ENCODE data around the gene USH2A. TPM values are rescaled to one million over a fixed set of nuclear protein-coding genes. Genes with fewer than 3 reads are reported as not detected.
A peak's percentile ranks its signal among the peaks of the same experiment; 100 is the strongest.

USH2A gene
- total and polyA plus RNA-seq, 4 donors: 0.09 to 0.39 (median 0.15) TPM

DNA sequence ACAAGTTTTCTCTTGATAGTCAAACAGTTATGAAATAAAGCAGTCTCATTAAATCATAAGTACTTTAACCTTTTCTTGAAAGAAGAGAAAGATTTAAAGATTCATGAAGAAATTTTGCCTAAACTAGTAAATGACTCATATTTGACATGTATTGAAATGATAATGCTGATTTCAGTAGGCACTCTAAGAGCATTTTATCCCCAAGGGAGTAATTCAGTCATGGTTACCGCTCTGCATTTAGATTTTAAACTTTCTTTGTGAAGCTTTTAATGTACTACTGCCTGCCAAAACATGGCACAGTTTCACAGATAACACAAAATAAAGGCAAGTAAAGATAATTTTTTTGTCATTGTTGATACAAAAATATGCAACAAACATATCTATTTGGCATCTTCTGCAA is 6.8 kb downstream of the USH2A start:
- WGBS (ENCODE audit: insufficient coverage): no CpG with 5 or more reads among the region's 1 CpG
- H3K4me1 ChIP-seq (ENCODE audit: control insufficient read depth, insufficient read depth, low read length): no peaks in the 10 kb centered on the region
- H3K36me3 ChIP-seq (ENCODE audit: control insufficient read depth, insufficient read depth, low read length): no peaks in the 10 kb centered on the region

DNA sequence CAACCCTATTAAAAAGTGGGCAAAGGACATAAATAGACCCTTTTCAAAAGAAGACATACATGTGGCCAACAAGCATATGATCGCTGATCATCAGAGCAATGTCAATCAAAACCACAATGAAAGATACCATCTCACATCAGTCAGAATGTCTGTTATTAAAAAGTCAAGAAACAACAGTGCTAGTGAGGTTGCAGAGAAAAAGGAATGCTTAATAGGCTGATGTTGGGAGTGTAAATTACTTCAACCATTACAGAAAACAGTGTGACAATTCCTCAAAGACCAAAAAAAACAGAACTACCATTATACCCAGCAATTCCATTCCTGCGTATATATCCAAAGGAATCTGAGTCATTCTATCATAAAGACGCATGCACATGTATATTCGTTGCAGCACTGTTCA is 13.2 kb downstream of the USH2A start:
- DNase-seq (ENCODE audit: low read depth in 4 of 6, low spot score in 6 of 6): no peak
- H3K4me3 ChIP-seq (ENCODE audit: low read depth, low read length): no peak overlapping the region
- 100% methylated on average over 1 of the region's 4 CpGs for WGBS (ENCODE audit: insufficient coverage)
- H3K36me3 ChIP-seq (ENCODE audit: control insufficient read depth, insufficient read depth, low read length): no peaks in the 10 kb centered on the region
- H3K9me3 ChIP-seq (ENCODE audit: control insufficient read depth, insufficient read depth, low read length): no peaks in the 10 kb centered on the region
- H3K27me3 ChIP-seq (ENCODE audit: control insufficient read depth, insufficient read depth, low read length): no peaks in the 10 kb centered on the region
- no peaks in the 10 kb centered on the region for H3K4me1 ChIP-seq (ENCODE audit: control insufficient read depth, insufficient read depth, low read length)
- H3K27ac ChIP-seq (ENCODE audit: low read depth, low read length): no peak overlapping the region

More for the DNA sequence above, 6.8 kb downstream of the USH2A start:
- Histone ChIP-seq H3K4me3 (ENCODE audit: low read depth, low read length) (no peak overlapping the region), H3K9me3 (ENCODE audit: control insufficient read depth, insufficient read depth, low read length) (no peaks in the 10 kb centered on the region), H3K27me3 (ENCODE audit: control insufficient read depth, insufficient read depth, low read length) (no peaks in the 10 kb centered on the region), H3K27ac (ENCODE audit: low read depth, low read length) (no peak overlapping the region)
- DNase-seq (ENCODE audit: low read depth in 4 of 6, low spot score in 6 of 6): peak in 1 of 6 donors; percentile 40

DNA sequence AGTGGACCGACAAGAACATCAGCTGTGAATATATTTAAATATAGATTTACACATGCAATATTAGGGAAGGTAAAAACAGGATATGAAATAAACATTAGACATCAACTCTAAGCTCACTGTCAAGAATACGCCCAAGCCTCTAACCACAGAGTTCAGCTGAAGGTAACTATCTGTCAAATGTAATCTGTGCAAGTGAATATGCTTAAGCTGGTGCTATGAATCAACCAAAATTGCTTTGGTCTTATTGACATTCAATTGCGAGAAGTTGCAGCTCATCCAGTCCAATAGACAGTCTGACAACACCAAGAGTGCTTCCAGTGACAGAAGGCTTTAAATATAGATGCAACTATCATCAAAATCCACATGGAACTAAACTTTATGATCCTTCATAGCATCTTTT is 32.3 kb downstream of the USH2A start:
- Histone ChIP-seq H3K9me3 (ENCODE audit: control insufficient read depth, insufficient read depth, low read length) (no peaks in the 10 kb centered on the region), H3K27me3 (ENCODE audit: control insufficient read depth, insufficient read depth, low read length) (no peaks in the 10 kb centered on the region), H3K4me3 (ENCODE audit: low read depth, low read length) (no peak overlapping the region), H3K4me1 (ENCODE audit: control insufficient read depth, insufficient read depth, low read length) (no peaks in the 10 kb centered on the region), H3K36me3 (ENCODE audit: control insufficient read depth, insufficient read depth, low read length) (no peaks in the 10 kb centered on the region), H3K27ac (ENCODE audit: low read depth, low read length) (no peak overlapping the region)
- WGBS (ENCODE audit: insufficient coverage): 100% methylated on average over 1 of the region's 3 CpGs
- no peak for DNase-seq (ENCODE audit: low read depth in 4 of 6, low spot score in 6 of 6)

DNA sequence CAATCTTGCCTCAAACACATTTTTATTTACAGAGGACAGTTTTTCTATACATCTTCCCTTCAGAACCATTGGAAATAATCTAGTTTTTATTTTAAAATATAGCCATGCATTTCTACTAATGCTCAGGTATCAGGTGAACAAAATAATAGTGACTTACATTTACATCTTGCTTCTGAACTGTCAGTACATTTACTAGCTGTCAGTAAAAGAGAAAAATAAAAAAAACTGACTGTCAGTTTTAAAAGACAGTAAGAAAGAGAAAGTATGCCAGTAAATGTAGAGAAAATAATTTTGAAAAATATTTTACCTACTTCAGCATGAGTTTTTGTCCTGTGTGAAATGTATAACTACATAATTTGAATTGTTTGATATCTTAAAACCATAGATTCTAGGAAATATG is 33.5 kb downstream of the USH2A start:
- Histone ChIP-seq H3K36me3 (ENCODE audit: control insufficient read depth, insufficient read depth, low read length) (no peaks in the 10 kb centered on the region), H3K27ac (ENCODE audit: low read depth, low read length) (no peak overlapping the region), H3K27me3 (ENCODE audit: control insufficient read depth, insufficient read depth, low read length) (no peaks in the 10 kb centered on the region), H3K9me3 (ENCODE audit: control insufficient read depth, insufficient read depth, low read length) (no peaks in the 10 kb centered on the region), H3K4me3 (ENCODE audit: low read depth, low read length) (no peak overlapping the region), H3K4me1 (ENCODE audit: control insufficient read depth, insufficient read depth, low read length) (no peaks in the 10 kb centered on the region)
- no peak for DNase-seq (ENCODE audit: low read depth in 4 of 6, low spot score in 6 of 6)

DNA sequence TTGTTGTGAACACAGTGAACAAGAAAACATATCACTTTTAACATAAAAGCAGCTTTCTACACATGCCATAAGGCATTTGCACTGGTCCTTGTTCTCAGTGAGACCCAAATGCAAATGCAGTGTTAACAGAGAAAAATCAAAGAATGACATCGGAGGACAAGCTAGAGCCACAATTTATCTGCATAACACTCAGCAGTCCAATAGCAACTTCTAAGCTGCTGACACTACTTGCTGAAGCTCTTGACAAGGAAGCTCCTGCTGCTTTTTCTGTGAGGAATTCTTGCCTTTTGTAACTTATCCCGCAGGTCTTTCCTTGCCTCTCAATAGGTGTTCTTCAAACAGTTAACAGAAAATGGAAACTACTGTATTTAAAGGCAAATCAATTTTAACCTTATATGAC is 34.7 kb downstream of the USH2A start:
- no peaks in the 10 kb centered on the region for H3K4me1 ChIP-seq (ENCODE audit: control insufficient read depth, insufficient read depth, low read length)
- no peaks in the 10 kb centered on the region for H3K9me3 ChIP-seq (ENCODE audit: control insufficient read depth, insufficient read depth, low read length)
- H3K27me3 ChIP-seq (ENCODE audit: control insufficient read depth, insufficient read depth, low read length): no peaks in the 10 kb centered on the region
- H3K36me3 ChIP-seq (ENCODE audit: control insufficient read depth, insufficient read depth, low read length): no peaks in the 10 kb centered on the region
- 0% methylated on average over 1 of the region's 2 CpGs for WGBS (ENCODE audit: insufficient coverage)
- H3K27ac ChIP-seq (ENCODE audit: low read depth, low read length): no peak overlapping the region
- no peak overlapping the region for H3K4me3 ChIP-seq (ENCODE audit: low read depth, low read length)
- peak in 1 of 6 donors; percentile 7 for DNase-seq (ENCODE audit: low read depth in 4 of 6, low spot score in 6 of 6)

DNA sequence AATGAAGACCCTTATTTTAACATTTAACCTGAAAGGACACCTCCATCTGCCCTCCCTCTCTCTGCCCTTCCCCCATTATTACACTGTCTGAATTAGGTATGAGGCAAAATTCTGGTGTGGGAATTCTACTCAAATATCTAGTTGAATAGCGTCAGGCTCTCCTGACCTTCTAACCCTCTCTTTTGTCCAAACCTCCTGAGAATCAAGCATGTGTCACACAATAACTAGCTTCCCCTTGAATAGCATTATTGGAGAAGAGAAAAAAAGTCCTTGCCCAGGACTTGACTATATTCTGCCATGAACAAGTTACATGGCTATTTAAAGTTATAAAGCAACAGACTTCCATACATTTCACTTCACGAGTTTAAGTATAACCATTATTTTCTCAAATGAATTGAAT is 35.5 kb downstream of the USH2A start:
- Histone ChIP-seq H3K4me1 (ENCODE audit: control insufficient read depth, insufficient read depth, low read length) (no peaks in the 10 kb centered on the region), H3K9me3 (ENCODE audit: control insufficient read depth, insufficient read depth, low read length) (no peaks in the 10 kb centered on the region), H3K27ac (ENCODE audit: low read depth, low read length) (no peak overlapping the region), H3K4me3 (ENCODE audit: low read depth, low read length) (no peak overlapping the region), H3K36me3 (ENCODE audit: control insufficient read depth, insufficient read depth, low read length) (no peaks in the 10 kb centered on the region), H3K27me3 (ENCODE audit: control insufficient read depth, insufficient read depth, low read length) (no peaks in the 10 kb centered on the region)
- DNase-seq (ENCODE audit: low read depth in 4 of 6, low spot score in 6 of 6): no peak
- no CpG with 5 or more reads among the region's 2 CpGs for WGBS (ENCODE audit: insufficient coverage)

DNA sequence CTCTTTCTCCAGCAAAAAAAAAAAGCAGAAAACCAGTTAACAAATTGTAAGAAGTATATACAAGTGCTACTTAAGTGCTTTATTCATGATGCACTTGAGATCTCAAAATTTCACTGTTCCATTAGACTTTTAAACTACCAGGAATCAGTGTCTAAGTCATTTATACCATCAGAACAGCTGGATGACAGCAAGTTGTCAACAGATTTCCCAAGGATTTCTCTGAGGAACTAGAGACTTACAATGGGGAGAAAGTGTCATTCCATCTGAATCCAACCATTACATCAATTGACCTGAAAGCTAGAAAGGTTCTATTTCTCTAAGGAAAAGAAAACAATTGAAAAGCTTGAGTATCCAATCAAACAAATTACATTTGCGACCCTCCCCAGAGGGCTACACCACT is 43.8 kb downstream of the USH2A start:
- Histone ChIP-seq H3K36me3 (ENCODE audit: control insufficient read depth, insufficient read depth, low read length) (no peaks in the 10 kb centered on the region), H3K4me1 (ENCODE audit: control insufficient read depth, insufficient read depth, low read length) (no peaks in the 10 kb centered on the region), H3K9me3 (ENCODE audit: control insufficient read depth, insufficient read depth, low read length) (no peaks in the 10 kb centered on the region), H3K27me3 (ENCODE audit: control insufficient read depth, insufficient read depth, low read length) (no peaks in the 10 kb centered on the region), H3K4me3 (ENCODE audit: low read depth, low read length) (no peak overlapping the region), H3K27ac (ENCODE audit: low read depth, low read length) (no peak overlapping the region)
- DNase-seq (ENCODE audit: low read depth in 4 of 6, low spot score in 6 of 6): no peak
- no CpG with 5 or more reads among the region's 1 CpG for WGBS (ENCODE audit: insufficient coverage)

DNA sequence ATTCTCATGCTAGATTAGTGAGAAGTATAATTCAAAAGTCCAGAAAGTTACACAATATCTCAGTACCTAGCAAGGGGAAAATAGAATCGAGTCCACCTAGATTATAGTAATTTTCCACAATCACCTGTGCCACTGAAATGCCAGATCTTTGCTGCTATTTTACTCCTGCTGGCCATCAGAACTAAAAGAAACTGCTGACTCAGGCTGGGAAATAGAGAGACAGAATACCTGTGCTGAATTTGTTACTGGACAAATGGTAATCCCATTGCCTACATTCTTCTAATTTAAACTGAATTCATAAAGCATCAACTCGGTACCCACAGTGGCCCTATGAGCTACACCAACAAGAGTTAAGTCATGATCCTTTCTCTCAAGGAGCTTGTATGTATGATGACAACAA is 55.0 kb downstream of the USH2A start:
- Histone ChIP-seq H3K27ac (ENCODE audit: low read depth, low read length) (no peak overlapping the region), H3K27me3 (ENCODE audit: control insufficient read depth, insufficient read depth, low read length) (no peaks in the 10 kb centered on the region), H3K9me3 (ENCODE audit: control insufficient read depth, insufficient read depth, low read length) (no peaks in the 10 kb centered on the region), H3K4me3 (ENCODE audit: low read depth, low read length) (no peak overlapping the region), H3K4me1 (ENCODE audit: control insufficient read depth, insufficient read depth, low read length) (no peaks in the 10 kb centered on the region), H3K36me3 (ENCODE audit: control insufficient read depth, insufficient read depth, low read length) (no peaks in the 10 kb centered on the region)
- no CpG with 5 or more reads among the region's 2 CpGs for WGBS (ENCODE audit: insufficient coverage)
- no peak for DNase-seq (ENCODE audit: low read depth in 4 of 6, low spot score in 6 of 6)

DNA sequence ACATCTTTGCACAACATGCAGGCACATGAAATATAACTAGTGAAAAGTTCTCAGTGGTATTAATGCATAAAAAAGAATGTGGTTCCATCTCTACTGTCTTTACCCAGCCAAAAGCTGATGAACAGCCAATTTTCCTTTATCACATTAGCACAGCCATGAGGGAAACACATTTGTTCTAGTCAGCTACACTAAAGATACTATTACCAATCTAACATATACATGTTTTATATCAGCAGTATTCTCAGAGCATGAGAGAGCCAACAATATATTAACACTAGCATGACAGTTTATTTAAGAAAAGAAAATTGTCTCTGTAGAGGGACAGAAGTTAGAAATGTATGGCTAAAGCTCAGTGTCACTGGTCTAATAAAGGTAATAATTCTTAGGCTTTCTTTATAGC is 56.3 kb downstream of the USH2A start:
- no peak overlapping the region for H3K4me3 ChIP-seq (ENCODE audit: low read depth, low read length)
- H3K27ac ChIP-seq (ENCODE audit: low read depth, low read length): no peak overlapping the region
- DNase-seq (ENCODE audit: low read depth in 4 of 6, low spot score in 6 of 6): peak in 1 of 6 donors; percentile 63
- H3K36me3 ChIP-seq (ENCODE audit: control insufficient read depth, insufficient read depth, low read length): no peaks in the 10 kb centered on the region
- H3K27me3 ChIP-seq (ENCODE audit: control insufficient read depth, insufficient read depth, low read length): no peaks in the 10 kb centered on the region
- no peaks in the 10 kb centered on the region for H3K4me1 ChIP-seq (ENCODE audit: control insufficient read depth, insufficient read depth, low read length)
- H3K9me3 ChIP-seq (ENCODE audit: control insufficient read depth, insufficient read depth, low read length): no peaks in the 10 kb centered on the region

DNA sequence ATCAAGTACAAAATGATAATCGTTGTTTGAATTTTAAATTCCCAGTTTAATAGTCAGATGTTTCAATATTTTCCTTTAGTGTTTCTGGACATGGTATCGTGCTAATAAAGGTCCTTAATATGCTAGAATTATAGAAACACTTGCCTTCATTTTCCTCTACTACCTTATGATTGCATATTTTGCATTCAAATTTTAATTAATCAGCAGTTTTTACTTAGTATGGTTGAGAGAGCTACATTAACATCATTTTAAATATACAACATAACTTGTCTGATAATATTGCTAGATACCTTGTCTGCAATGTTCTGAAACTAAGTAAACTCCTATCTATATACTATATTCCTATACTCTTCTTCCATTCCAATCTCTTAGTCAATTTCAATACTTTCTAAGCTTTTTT is 66.3 kb downstream of the USH2A start:
- no CpG with 5 or more reads among the region's 2 CpGs for WGBS (ENCODE audit: insufficient coverage)
- H3K9me3 ChIP-seq (ENCODE audit: control insufficient read depth, insufficient read depth, low read length): no peaks in the 10 kb centered on the region

More for the DNA sequence above, 66.3 kb downstream of the USH2A start:
- Histone ChIP-seq H3K4me1 (ENCODE audit: control insufficient read depth, insufficient read depth, low read length) (no peaks in the 10 kb centered on the region), H3K27me3 (ENCODE audit: control insufficient read depth, insufficient read depth, low read length) (no peaks in the 10 kb centered on the region), H3K4me3 (ENCODE audit: low read depth, low read length) (no peak overlapping the region), H3K36me3 (ENCODE audit: control insufficient read depth, insufficient read depth, low read length) (no peaks in the 10 kb centered on the region), H3K27ac (ENCODE audit: low read depth, low read length) (no peak overlapping the region)
- DNase-seq (ENCODE audit: low read depth in 4 of 6, low spot score in 6 of 6): no peak
